Dendritic cell treated with granulocyte-macrophage colony-stimulating factor and Interleukin-4, amounts not matched to agents 40 ng/mL and 50 ng/mL, for 4 days (primary cell): Measurements from ENCODE around the gene CTDSP2.
A peak's percentile ranks its signal among the peaks of the same experiment; 100 is the strongest.

Source experiments
- H3K27ac Mint-ChIP-seq: one replicate; pipeline ENCODE4 v1.8.0; 2022; ENCODE audit warnings: mild to moderate bottlenecking, mixed read lengths
- H3K27me3 Mint-ChIP-seq: one replicate; pipeline ENCODE4 v1.8.0; 2022; ENCODE audit warnings: mild to moderate bottlenecking, mixed read lengths
- H3K36me3 Mint-ChIP-seq: one replicate; pipeline ENCODE4 v1.8.0; 2022; ENCODE audit warnings: low read depth, mixed read lengths
- H3K4me1 Mint-ChIP-seq: one replicate; pipeline ENCODE4 v1.8.0; 2022; ENCODE audit warnings: low read depth, mixed read lengths
- H3K4me3 Mint-ChIP-seq: one replicate; pipeline ENCODE4 v1.8.0; 2022; ENCODE audit warnings: mild to moderate bottlenecking, moderate library complexity, mixed read lengths
- H3K9me3 Mint-ChIP-seq: one replicate; pipeline ENCODE4 v1.8.0; 2022; ENCODE audit warnings: mixed read lengths
- intact Hi-C: fragments of 100-400 bp; cut with micrococcal nuclease; formaldehyde crosslinking; loops from one replicate; pipeline ENCODE4 v1.15.0; 2022

The CTDSP2 gene

GRCh38 chr12:57839996-57840395, 6.5 kb downstream of the CTDSP2 start:
- no peaks in the 10 kb centered on the region for H3K9me3 Mint-ChIP-seq
- H3K27me3 Mint-ChIP-seq = no peaks in the 10 kb centered on the region
- peaks cover 38% of the 10 kb centered on the region for H3K36me3 Mint-ChIP-seq
- H3K27ac Mint-ChIP-seq = no peak overlapping the region
- H3K4me3 Mint-ChIP-seq = no peak overlapping the region
- intact Hi-C loops = no loop called here
- peaks cover 97% of the 10 kb centered on the region for H3K4me1 Mint-ChIP-seq

GRCh38 chr12:57838594-57839302, 7.8 kb downstream of the CTDSP2 start:
- no peaks in the 10 kb centered on the region for H3K9me3 Mint-ChIP-seq
- peaks cover 30% of the 10 kb centered on the region for H3K36me3 Mint-ChIP-seq
- intact Hi-C loops = no loop called here
- no peak overlapping the region for H3K4me3 Mint-ChIP-seq
- no peaks in the 10 kb centered on the region for H3K27me3 Mint-ChIP-seq
- peaks cover 98% of the 10 kb centered on the region for H3K4me1 Mint-ChIP-seq
- H3K27ac Mint-ChIP-seq = no peak overlapping the region

- intact Hi-C loops = no loop called here
- Mint-ChIP-seq H3K27ac (peak overlapping the region; percentile 67), H3K36me3 (peaks cover 28% of the 10 kb centered on the region), H3K9me3 (no peaks in the 10 kb centered on the region), H3K27me3 (no peaks in the 10 kb centered on the region), H3K4me3 (no peak overlapping the region), H3K4me1 (peaks cover 98% of the 10 kb centered on the region)
Measured at GRCh38 chr12:57837864-57838562, 8.5 kb downstream of the CTDSP2 start.

GRCh38 chr12:57836442-57837375, 9.8 kb downstream of the CTDSP2 start:
- intact Hi-C loops = no loop called here
- H3K4me1 Mint-ChIP-seq = peaks cover 97% of the 10 kb centered on the region
- peaks cover 16% of the 10 kb centered on the region for H3K36me3 Mint-ChIP-seq
- no peak overlapping the region for H3K4me3 Mint-ChIP-seq
- peak overlapping the region; percentile 10 for H3K27ac Mint-ChIP-seq
- no peaks in the 10 kb centered on the region for H3K27me3 Mint-ChIP-seq
- H3K9me3 Mint-ChIP-seq = no peaks in the 10 kb centered on the region

GRCh38 chr12:57835366-57836288, 10.9 kb downstream of the CTDSP2 start:
- Mint-ChIP-seq H3K27ac (peak overlapping the region; percentile 44), H3K36me3 (peaks cover 12% of the 10 kb centered on the region), H3K4me3 (peak overlapping the region; percentile 35), H3K4me1 (peaks cover 94% of the 10 kb centered on the region), H3K27me3 (no peaks in the 10 kb centered on the region), H3K9me3 (no peaks in the 10 kb centered on the region)
- intact Hi-C loops = loop anchor here (1.0 kb wide), 1 partner anchor 8 kb away; no protein-coding TSS in a partner anchor

- Mint-ChIP-seq H3K4me3 (no peak overlapping the region), H3K36me3 (peaks cover 20% of the 10 kb centered on the region)
- intact Hi-C loops = no loop called here
Measured at GRCh38 chr12:57834086-57834876, 12.2 kb downstream of the CTDSP2 start.

GRCh38 chr12:57833672-57834071, 12.9 kb downstream of the CTDSP2 start:
- Mint-ChIP-seq H3K27ac (no peak overlapping the region), H3K27me3 (no peaks in the 10 kb centered on the region), H3K9me3 (no peaks in the 10 kb centered on the region), H3K4me3 (no peak overlapping the region), H3K36me3 (peaks cover 27% of the 10 kb centered on the region), H3K4me1 (peaks cover 91% of the 10 kb centered on the region)
- intact Hi-C loops = no loop called here

More at GRCh38 chr12:57834086-57834876, 12.2 kb downstream of the CTDSP2 start:
- peaks cover 91% of the 10 kb centered on the region for H3K4me1 Mint-ChIP-seq
- peak overlapping the region; percentile 44 for H3K27ac Mint-ChIP-seq
- no peaks in the 10 kb centered on the region for H3K27me3 Mint-ChIP-seq
- H3K9me3 Mint-ChIP-seq = no peaks in the 10 kb centered on the region

GRCh38 chr12:57832966-57833365, 13.6 kb downstream of the CTDSP2 start:
- Mint-ChIP-seq H3K4me3 (no peak overlapping the region), H3K36me3 (peaks cover 34% of the 10 kb centered on the region), H3K27me3 (no peaks in the 10 kb centered on the region), H3K4me1 (peaks cover 84% of the 10 kb centered on the region), H3K27ac (no peak overlapping the region), H3K9me3 (no peaks in the 10 kb centered on the region)
- intact Hi-C loops = no loop called here

GRCh38 chr12:57830393-57830792, 16.1 kb downstream of the CTDSP2 start:
- intact Hi-C loops = no loop called here
- peaks cover 53% of the 10 kb centered on the region for H3K36me3 Mint-ChIP-seq

GRCh38 chr12:57829025-57829777, 17.3 kb downstream of the CTDSP2 start:
- Mint-ChIP-seq H3K4me3 (no peak overlapping the region), H3K36me3 (peaks cover 65% of the 10 kb centered on the region), H3K27me3 (no peaks in the 10 kb centered on the region), H3K9me3 (no peaks in the 10 kb centered on the region), H3K4me1 (peaks cover 48% of the 10 kb centered on the region), H3K27ac (no peak overlapping the region)
- intact Hi-C loops = no loop called here

More at GRCh38 chr12:57830393-57830792, 16.1 kb downstream of the CTDSP2 start:
- Mint-ChIP-seq H3K27ac (peak overlapping the region; percentile 37), H3K27me3 (no peaks in the 10 kb centered on the region), H3K4me3 (no peak overlapping the region), H3K9me3 (no peaks in the 10 kb centered on the region), H3K4me1 (peaks cover 58% of the 10 kb centered on the region)

GRCh38 chr12:57826966-57827365, 19.6 kb downstream of the CTDSP2 start:
- no peaks in the 10 kb centered on the region for H3K27me3 Mint-ChIP-seq
- no peak overlapping the region for H3K4me3 Mint-ChIP-seq
- H3K4me1 Mint-ChIP-seq = peaks cover 50% of the 10 kb centered on the region
- H3K9me3 Mint-ChIP-seq = no peaks in the 10 kb centered on the region
- intact Hi-C loops = no loop called here
- peaks cover 82% of the 10 kb centered on the region for H3K36me3 Mint-ChIP-seq
- no peak overlapping the region for H3K27ac Mint-ChIP-seq

- intact Hi-C loops = no loop called here
- no peaks in the 10 kb centered on the region for H3K27me3 Mint-ChIP-seq
- H3K4me3 Mint-ChIP-seq = no peak overlapping the region
- H3K9me3 Mint-ChIP-seq = no peaks in the 10 kb centered on the region
- peaks cover 88% of the 10 kb centered on the region for H3K36me3 Mint-ChIP-seq
- no peak overlapping the region for H3K27ac Mint-ChIP-seq
- peaks cover 48% of the 10 kb centered on the region for H3K4me1 Mint-ChIP-seq
Measured at GRCh38 chr12:57826400-57826799, 20.1 kb downstream of the CTDSP2 start.
